HL-60 (cell line): ENCODE data around the gene TMTC1.

ENCODE experiments used
- GABPA ChIP-seq: IDR thresholded peaks from 2 replicates; pipeline ENCODE4 v1.6.1; 2012; ENCODE audit warnings: low read depth
- POLR2AphosphoS5 ChIP-seq: IDR thresholded peaks from 2 replicates; pipeline ENCODE4 v1.6.1; 2012; ENCODE audit warnings: low read depth
- SPI1 ChIP-seq: IDR thresholded peaks from 2 replicates; pipeline ENCODE4 v1.6.1; 2012; ENCODE audit warnings: low read depth, mild to moderate bottlenecking, borderline replicate concordance
- TF ChIP-seq, protein P1 (sequence below): IDR thresholded peaks from one replicate; pipeline ENCODE4 v1.5.1; 2011; ENCODE audit warnings: low read length, control low read depth, inconsistent platforms; ENCODE audit not compliant: insufficient read depth

- TF ChIP-seq, protein P1, sequence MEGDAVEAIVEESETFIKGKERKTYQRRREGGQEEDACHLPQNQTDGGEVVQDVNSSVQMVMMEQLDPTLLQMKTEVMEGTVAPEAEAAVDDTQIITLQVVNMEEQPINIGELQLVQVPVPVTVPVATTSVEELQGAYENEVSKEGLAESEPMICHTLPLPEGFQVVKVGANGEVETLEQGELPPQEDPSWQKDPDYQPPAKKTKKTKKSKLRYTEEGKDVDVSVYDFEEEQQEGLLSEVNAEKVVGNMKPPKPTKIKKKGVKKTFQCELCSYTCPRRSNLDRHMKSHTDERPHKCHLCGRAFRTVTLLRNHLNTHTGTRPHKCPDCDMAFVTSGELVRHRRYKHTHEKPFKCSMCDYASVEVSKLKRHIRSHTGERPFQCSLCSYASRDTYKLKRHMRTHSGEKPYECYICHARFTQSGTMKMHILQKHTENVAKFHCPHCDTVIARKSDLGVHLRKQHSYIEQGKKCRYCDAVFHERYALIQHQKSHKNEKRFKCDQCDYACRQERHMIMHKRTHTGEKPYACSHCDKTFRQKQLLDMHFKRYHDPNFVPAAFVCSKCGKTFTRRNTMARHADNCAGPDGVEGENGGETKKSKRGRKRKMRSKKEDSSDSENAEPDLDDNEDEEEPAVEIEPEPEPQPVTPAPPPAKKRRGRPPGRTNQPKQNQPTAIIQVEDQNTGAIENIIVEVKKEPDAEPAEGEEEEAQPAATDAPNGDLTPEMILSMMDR: no peak
- TF ChIP-seq GABPA: no peak
- TF ChIP-seq SPI1: no peak
- no peak for TF ChIP-seq POLR2AphosphoS5
These were observed 296.8 kb downstream of the TMTC1 start for GRCh38 chr12:29486972-29487371.
